Endothelial cell (in vitro differentiated cells): ENCODE data around the gene C20orf141. TPM values are rescaled to one million over a fixed set of nuclear protein-coding genes. Genes with fewer than 3 reads are reported as not detected.

Source experiments
- DNase-seq: peaks from one replicate; pipeline ENCODE4 v3.0.0; 2021; ENCODE audit warnings: low spot score
- H3K27ac Mint-ChIP-seq: one replicate; pipeline ENCODE4 v1.8.0; 2021; ENCODE audit warnings: mixed read lengths, inconsistent platforms; ENCODE audit not compliant: unreplicated experiment
- H3K27me3 Mint-ChIP-seq: one replicate; pipeline ENCODE4 v1.8.0; 2021; ENCODE audit warnings: mild to moderate bottlenecking, moderate library complexity, mixed read lengths, inconsistent platforms; ENCODE audit not compliant: unreplicated experiment
- H3K36me3 Mint-ChIP-seq: one replicate; pipeline ENCODE4 v1.8.0; 2021; ENCODE audit warnings: mild to moderate bottlenecking, low read depth, mixed read lengths, inconsistent platforms; ENCODE audit not compliant: unreplicated experiment
- H3K4me1 Mint-ChIP-seq: one replicate; pipeline ENCODE4 v1.8.0; 2021; ENCODE audit warnings: mild to moderate bottlenecking, mixed read lengths, inconsistent platforms; ENCODE audit not compliant: unreplicated experiment
- H3K4me3 Mint-ChIP-seq: one replicate; pipeline ENCODE4 v1.8.0; 2021; ENCODE audit warnings: mild to moderate bottlenecking, mixed read lengths, inconsistent platforms; ENCODE audit not compliant: unreplicated experiment
- H3K9me3 Mint-ChIP-seq: one replicate; pipeline ENCODE4 v1.8.0; 2021; ENCODE audit warnings: mixed read lengths, inconsistent platforms; ENCODE audit not compliant: unreplicated experiment
- total RNA-seq: library from RNA; stranded (reverse); fragmentation: NEBNext Ultra II Directional; extraction: Animal tissue kit (Norgen Biotek cat#: 25700); gene quantifications from one replicate; pipeline ENCODE4 v1.2.1, GENCODE V29; 2021; ENCODE audit not compliant: unreplicated experiment
- TF ChIP-seq, protein P1 (sequence below): fragments of 200-600 bp; sonication (generic); IDR thresholded peaks from one replicate; pipeline ENCODE4 v1.5.0; 2021; ENCODE audit warnings: antibody characterized with exemption; ENCODE audit not compliant: unreplicated experiment

Gene C20orf141
- total RNA-seq, 1 donor from 2014 or later, result not detected

DNA sequence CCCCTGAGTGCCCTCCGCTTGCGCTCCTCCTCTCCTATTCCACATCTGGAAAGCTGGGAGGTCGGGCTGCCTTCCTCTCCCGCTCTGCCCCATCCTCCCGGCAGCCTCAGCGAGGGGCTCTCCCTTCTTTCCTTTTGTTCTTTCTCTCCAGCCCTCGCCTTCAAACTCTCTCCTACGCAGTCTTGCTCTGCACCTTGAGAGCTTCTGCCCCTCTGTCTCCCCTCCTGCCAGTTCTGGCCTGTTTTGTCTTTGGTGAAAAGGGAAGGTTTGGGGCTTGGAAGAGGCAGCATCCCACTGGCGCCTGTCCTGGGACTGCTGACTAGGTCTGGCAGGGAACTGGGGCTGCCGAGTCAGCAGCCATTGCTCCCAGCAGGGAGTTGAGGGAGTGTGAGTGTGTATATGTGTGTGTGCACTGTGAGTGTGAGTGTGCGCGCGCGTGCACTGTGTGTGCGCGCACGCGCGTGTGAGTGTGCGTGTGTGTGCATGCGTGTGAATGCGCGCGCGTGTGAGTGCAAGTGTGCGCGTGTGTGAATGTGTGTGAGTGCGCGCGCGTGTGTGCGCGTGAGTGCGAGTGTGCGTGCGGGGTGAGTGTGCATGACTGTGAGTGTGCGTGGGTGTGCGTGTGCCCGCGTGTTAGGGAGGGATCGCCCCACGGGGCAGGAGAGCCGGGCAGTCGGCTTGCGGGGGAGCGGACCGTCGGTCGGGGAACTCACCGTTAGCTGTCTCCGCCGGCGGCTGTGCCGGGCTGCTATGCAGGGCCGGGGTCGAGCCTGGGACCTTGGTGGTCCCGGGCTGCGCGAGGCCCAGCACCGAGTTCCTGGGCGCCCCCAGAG is 14.9 kb upstream of the C20orf141 start:
- Mint-ChIP-seq H3K4me3 (peak overlapping the region; percentile 99), H3K36me3 (peaks cover 30% of the 10 kb centered on the region), H3K27ac (peak overlapping the region; percentile 92)

DNA sequence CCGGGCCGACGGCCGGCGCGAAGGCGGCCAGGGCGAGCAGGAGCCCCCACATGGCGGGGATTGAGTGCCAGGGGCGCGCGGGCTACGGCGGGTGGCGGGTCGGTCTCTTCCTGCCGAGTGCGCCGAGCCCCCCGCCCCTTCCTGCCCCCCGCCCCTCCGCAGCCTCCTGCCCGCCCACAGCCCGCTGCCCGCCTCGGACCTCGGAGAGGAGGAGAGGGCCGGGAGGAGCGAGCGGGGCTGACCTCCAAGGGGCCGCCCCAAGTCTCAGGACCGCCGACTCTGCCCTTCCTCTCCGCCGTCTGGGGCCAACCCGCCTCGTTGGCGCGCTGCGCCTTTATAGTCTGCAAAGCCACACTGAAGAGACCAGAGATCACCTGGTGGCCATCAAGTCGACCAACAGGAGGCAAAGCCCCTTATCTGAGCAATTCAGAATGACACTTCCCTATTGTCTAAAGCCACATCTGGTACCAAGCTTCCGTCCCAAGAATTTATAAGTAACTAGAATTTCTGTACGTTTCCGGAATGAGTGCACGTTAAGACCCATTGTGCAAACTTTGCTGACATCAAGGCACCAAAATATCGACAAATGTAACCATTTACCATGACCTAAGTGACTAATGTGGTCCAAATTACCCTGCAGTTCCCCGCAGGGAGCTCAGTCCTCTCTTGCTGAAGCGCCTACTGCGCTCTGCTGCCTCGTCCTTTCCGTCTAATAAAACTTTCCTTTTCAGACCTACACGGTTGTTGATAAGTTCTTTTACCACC is 14.1 kb upstream of the C20orf141 start, which contains the start of gene CPXM1:
Gene CPXM1, minus strand, starts transcription at position 107 of the 765 bp plus-strand sequence. Its CDS starts 55 bp downstream, at position 52.
- peak within 1 kb of the TSS; percentile 99 for H3K4me3 Mint-ChIP-seq
- TF ChIP-seq, protein P1, sequence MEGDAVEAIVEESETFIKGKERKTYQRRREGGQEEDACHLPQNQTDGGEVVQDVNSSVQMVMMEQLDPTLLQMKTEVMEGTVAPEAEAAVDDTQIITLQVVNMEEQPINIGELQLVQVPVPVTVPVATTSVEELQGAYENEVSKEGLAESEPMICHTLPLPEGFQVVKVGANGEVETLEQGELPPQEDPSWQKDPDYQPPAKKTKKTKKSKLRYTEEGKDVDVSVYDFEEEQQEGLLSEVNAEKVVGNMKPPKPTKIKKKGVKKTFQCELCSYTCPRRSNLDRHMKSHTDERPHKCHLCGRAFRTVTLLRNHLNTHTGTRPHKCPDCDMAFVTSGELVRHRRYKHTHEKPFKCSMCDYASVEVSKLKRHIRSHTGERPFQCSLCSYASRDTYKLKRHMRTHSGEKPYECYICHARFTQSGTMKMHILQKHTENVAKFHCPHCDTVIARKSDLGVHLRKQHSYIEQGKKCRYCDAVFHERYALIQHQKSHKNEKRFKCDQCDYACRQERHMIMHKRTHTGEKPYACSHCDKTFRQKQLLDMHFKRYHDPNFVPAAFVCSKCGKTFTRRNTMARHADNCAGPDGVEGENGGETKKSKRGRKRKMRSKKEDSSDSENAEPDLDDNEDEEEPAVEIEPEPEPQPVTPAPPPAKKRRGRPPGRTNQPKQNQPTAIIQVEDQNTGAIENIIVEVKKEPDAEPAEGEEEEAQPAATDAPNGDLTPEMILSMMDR, result peak; percentile 26
- H3K9me3 Mint-ChIP-seq, result no peaks in the 10 kb centered on the region
- peak within 1 kb of the TSS; percentile 97 for H3K27ac Mint-ChIP-seq
- H3K27me3 Mint-ChIP-seq, result peaks cover 20% of the 10 kb centered on the region
- peaks cover 31% of the 10 kb centered on the region for H3K4me1 Mint-ChIP-seq
- peak; percentile 74 for DNase-seq
- H3K36me3 Mint-ChIP-seq, result peaks cover 30% of the 10 kb centered on the region

More for the DNA sequence above, 14.9 kb upstream of the C20orf141 start:
- Mint-ChIP-seq H3K9me3 (no peaks in the 10 kb centered on the region), H3K27me3 (peaks cover 20% of the 10 kb centered on the region), H3K4me1 (peaks cover 31% of the 10 kb centered on the region)
- DNase-seq, result no peak
- TF ChIP-seq, protein P1, result no peak

DNA sequence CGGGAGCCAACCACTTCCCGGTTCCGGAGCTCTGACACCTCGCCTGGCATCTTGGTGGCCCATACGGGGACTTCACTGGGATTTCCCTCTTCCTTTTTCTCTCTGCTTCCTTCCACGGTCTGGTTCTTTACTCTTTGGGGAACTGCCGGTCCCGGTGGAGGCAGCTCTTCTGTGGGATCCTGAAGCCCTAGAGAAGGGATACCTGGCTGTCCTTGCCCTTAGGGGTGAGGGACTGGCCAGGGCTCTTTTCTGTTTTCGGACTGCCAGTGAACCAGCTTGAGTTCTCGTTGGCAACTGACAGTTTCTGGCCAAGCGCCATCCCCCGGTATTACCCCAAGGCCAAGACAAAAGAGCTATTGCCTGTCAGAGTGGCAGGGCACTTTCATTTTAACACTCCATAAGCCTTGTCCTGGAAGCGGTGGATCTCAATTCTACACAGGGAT is 13.5 kb upstream of the C20orf141 start:
- H3K4me3 Mint-ChIP-seq, result peak overlapping the region; percentile 91
- H3K4me1 Mint-ChIP-seq, result peaks cover 36% of the 10 kb centered on the region
- no peaks in the 10 kb centered on the region for H3K9me3 Mint-ChIP-seq
- H3K27ac Mint-ChIP-seq, result peak overlapping the region; percentile 97
- H3K27me3 Mint-ChIP-seq, result peaks cover 25% of the 10 kb centered on the region
- peaks cover 28% of the 10 kb centered on the region for H3K36me3 Mint-ChIP-seq
- no peak for DNase-seq
- TF ChIP-seq, protein P1, result no peak

DNA sequence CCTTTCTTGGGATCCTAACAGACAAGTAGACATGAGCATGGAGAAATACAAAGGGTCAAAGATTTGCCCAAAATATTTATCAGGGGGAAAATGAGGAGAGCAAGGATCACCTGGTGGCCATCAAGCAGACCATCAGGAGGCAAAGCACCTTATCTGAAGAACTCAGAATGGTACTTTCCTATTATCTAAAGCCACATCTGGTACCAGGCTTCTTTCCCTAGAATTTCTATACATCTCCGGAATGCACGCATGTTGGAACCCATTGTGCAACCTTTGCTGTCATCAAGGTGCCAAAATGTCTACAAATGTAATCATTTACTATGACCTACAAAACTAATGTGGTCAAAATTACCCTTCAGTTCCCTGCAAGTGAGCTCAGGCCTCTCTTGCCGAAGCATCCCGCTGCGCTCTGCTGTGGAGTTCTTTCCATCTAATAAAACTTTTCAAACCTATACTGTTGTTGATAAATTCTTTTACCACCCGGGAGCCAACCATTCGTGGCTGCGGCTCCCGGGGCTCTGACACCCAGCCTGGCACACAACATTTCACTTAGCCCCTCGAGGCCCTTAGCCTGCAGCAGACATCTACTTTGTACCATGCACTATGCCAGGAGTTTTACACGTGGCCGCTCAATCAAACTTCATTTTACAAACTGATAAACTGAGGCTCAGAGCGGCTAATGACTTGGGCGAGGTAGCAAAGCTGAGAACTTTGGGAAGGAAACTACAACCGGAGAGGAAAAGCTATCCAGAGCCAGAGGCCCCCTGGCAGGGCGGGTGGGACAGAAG is 10.6 kb upstream of the C20orf141 start:
- Mint-ChIP-seq H3K4me1 (peaks cover 31% of the 10 kb centered on the region), H3K27ac (no peak overlapping the region), H3K36me3 (peaks cover 9% of the 10 kb centered on the region)

More for the DNA sequence above, 10.6 kb upstream of the C20orf141 start:
- H3K9me3 Mint-ChIP-seq, result no peaks in the 10 kb centered on the region
- no peak for DNase-seq
- peaks cover 31% of the 10 kb centered on the region for H3K27me3 Mint-ChIP-seq
- TF ChIP-seq, protein P1, result no peak
- no peak overlapping the region for H3K4me3 Mint-ChIP-seq
